Superior temporal gyrus (tissue), 1 donor: ENCODE measurements around the gene RANBP17.
"Not testable (repeated sequence)": the region's sequence is repeated elsewhere in the genome, so short reads cannot be mapped to it uniquely, and the experiment has no call there.

ENCODE experiments used
- DNase-seq: peaks from one replicate; pipeline ENCODE4 v3.0.0-alpha.2; 2016; ENCODE audit errors: extremely low spot score

Gene RANBP17

DNA sequence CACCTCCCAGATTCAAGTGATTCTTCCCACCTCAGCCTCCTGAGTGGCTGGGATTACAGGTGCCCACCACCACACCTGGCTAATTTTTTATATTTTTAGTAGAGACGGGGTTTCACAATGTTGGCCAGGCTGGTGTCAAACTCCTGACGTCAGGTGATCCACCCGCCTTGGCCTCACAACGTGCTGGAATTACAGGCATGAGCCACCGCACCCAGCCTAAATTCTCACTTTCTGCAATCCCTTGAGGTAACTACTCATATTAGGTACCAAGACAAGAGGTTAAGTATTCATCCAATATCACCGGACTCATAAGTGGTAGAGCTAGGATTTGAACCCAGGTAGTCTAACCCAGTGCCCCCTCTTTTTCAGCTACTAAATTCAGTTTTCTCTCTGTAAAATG is 436.1 kb downstream of the RANBP17 start:
- DNase-seq, result not testable (repeated sequence)

DNA sequence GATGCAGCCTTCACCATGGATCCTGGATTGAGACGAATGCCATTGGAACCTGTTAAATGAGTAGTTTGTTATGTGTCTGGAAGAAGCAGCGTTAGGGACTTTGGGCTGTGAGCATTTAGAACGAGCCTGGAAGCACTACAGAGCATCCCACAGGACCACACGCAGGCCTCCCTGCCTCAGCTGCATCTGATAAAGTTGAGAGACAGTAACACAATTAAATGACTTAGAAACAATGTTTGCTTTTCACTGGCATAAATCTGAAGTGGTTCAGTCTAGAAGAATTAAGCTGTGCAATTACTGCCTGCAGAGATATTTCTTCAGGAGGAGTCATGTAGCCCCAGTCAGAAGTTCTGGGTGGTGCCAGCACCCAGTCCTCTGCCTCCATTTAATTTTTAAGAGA is 437.4 kb downstream of the RANBP17 start:
- DNase-seq, result no peak

DNA sequence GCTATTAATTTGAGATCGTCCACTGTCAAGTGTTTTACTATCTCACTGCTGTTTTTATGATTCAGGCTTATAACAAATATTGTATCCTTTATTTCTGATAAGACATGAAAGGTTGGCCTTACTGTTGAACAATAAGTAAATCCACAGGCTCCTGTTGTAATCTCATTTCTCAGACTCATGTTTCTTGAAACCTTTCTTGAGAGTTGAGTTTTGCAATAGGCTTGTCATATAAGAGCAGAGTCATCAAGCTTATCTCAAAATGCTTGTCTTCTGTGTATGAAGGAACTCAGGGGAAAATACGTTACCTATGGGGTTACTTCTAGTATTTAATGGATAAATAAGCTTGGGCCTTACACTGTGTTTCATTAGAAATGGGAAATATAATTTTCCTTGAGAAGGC is 438.0 kb downstream of the RANBP17 start:
- DNase-seq, result no peak

DNA sequence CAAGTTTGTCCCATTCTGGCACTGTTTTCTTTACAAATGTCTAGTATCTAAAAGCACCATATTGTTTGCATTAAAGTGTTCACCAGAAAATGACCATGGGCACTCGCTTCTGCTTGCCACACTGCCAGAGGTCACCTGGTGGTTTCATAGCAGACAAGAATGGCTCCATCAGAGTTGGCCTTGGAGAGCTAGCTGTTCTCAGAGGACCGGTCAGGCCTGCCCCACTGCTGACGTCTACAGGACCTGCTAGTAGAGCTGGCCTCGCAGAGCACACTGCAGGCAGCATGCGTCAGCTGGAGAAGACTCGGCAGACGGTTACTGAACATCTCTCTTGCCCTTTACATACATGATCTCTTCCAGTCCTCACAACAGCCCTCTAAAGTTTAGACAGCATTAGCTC is 438.5 kb downstream of the RANBP17 start:
- no peak for DNase-seq

DNA sequence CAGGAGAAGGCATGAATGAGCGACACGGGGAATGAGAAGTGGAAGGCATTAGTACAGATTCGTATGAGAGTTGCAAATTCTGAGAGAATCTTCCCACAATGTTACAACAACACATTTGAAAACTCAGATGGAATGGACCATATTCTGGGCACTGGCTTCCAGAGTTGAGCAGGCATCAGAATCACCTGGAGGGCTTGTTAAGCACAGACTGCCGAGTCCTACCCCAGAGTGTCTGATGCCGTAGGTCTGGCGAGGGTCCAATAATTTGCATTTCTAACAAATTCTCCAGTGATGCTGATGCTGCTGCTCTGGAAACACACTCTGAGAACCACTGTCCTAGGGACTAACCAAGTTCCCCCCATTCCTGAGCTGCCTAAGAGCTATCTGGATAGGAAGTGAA is 444.3 kb downstream of the RANBP17 start:
- no peak for DNase-seq

DNA sequence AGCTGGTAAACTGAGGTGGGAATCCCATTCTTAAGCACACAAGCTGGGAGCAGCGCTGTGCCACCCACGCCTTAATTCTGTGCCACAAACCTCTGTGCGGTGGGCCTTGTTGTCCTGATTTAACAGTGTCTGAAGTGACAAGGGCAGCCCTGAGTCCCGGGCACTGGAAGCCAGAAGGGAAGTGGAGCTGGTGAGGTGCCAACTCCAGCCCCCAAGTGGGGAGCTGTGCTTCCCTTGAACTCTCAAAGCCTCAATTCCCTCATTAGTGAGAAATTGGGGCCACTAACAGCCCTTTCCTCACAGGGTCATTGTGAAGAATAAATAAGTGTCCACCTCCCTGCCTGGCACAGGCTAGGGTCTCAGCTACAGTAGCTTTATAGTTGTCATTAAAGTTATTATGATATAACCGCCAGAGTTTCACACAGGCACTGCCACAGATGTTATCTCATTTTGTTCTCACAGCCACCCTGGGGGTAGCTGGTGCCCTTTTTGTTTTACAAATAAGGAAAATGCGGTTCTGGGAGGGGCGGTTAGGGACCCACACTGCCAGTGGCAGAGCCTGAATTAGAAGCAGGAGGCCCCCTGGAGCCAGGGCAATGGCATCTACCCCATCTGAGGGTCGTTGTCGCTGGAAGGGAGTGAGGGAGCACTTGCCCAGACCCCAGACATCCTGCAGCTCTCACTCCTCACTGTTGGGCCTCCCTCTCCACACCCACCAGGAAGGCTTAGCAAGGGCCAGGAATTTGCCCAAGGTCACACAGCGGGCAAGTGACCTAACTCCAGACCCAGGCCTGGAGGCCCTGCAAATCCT is 445.2 kb downstream of the RANBP17 start:
- no peak for DNase-seq

DNA sequence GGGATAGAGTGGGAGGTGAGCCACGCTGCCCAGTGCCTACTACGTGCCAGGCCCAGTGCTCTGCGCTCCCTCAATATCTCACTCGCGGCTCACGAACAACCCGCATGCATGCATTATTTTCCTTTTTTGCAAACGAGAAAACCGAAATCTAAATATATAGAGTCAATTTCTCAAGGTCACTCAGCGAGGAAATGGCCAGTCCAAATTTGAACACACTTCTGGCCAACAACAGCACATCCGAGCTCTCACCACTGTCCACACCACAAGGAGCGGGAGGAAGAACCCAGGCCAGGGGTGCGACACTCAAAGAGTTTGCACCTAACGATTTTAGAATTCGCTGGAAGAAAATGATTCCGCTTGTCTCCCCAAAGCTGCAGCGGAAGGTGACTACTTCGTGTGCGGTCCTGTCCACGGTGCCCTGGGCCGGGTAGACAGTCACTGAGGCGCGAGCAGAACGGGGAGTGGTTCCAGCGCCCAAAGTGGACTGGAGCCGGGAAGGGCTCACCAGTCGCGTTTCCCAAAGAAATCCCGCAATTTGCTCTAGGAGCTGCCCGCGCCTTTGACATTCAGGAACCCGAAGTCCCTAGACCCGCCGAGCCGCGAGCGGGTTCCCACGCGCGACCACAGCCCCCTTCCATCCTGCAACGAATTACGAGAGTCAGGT is 446.1 kb downstream of the RANBP17 start:
- no peak for DNase-seq

DNA sequence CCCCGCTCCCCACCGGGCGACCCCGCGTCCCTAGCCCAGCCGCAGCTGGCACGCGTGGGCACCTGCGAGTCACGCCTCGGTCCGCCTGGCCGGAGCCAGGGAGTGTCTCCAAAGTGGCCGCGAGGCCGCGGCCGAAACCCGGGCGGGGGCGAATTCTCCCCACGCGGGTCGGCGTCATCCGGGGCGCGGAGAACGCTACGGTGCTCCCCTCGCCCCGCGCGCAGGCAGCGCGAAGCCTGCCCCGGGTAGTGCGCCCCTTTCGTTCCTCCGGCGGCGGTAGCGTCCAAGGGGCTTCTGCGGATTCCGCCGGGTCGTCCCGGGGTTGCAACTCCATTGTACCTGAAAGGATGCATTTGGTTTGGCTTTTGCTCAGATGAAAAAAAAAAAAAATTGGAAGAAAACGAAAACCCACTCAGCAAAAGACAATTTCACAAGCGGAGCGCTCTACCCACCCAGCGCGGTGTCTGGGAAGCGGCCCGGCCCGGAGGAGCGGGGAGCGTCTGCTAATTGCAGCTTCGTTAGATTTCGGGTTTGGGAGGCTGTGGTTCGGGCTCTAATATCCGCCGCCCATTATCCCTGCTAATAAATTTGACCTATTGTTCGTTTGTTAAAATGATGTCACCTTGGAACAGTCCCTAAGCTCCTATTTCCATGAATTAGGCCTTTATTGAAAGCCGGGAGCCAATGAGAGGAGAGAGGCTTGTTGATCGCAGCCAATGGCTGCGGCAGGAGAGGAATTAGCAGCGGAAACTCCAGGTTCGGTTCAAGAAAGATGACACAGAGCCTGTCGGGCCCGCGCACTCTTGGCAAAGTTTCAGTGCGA is 446.8 kb downstream of the RANBP17 start, which contains the start of gene TLX3:
Gene TLX3, plus strand, starts transcription at position 796 of the 823 bp plus-strand sequence. CDS start 118 bp downstream, outside the sequence.
- no peak for DNase-seq

DNA sequence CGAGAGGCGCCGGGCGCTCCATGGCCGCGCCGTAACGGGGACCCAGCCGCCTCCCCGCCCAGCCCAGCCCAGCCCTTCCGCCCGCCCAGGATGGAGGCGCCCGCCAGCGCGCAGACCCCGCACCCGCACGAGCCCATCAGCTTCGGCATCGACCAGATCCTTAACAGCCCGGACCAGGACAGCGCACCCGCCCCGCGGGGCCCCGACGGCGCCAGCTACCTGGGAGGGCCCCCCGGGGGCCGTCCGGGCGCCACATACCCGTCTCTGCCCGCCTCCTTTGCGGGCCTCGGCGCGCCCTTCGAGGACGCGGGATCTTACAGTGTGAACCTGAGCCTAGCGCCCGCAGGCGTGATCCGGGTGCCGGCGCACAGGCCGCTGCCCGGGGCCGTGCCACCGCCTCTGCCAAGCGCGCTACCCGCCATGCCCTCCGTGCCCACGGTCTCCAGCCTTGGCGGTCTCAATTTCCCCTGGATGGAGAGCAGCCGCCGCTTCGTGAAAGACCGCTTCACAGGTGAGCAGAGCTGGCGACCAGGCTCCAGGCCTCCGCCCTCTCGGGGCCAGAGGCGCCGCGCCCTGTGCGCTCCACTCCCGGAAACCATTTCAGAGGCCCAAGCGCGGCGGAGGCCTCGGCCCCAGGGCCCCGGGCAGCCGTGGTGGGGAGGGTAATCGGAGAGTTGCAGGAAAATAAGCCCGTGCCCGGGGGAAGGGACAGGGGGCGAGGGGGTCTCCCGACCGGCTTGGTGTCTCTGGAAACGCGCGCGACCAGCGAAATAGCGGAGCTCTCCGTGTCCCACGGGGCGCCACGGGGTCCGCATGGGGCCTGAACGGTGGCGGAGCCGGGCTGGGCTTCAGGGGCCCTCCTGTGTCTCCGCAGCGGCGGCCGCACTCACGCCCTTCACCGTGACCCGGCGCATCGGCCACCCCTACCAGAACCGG is 447.7 kb downstream of the RANBP17 start:
- no peak for DNase-seq

DNA sequence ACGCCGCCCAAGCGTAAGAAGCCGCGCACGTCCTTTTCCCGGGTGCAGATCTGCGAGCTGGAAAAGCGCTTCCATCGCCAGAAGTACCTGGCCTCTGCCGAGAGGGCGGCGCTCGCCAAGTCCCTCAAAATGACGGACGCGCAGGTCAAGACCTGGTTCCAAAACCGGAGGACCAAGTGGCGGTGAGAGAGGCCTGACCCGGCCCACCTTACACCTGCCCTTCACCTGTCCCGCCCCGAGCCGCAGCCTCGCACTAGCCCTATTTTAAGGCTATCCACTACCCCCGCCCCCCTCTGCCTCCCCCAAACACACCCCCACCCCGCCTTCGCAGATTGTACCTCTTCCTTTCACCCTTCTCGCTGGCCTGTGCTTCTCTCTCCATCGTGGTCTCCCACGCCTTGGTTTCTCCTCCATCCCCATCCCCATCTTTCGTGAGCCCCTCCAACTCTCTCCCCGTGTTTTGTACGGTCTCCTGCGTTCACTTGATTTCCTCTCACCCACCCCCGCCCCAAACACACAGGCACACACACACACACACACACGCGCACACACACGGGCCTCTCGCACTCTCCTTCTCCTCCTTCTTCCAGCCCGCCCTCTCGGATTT is 448.5 kb downstream of the RANBP17 start:
- DNase-seq, result no peak

DNA sequence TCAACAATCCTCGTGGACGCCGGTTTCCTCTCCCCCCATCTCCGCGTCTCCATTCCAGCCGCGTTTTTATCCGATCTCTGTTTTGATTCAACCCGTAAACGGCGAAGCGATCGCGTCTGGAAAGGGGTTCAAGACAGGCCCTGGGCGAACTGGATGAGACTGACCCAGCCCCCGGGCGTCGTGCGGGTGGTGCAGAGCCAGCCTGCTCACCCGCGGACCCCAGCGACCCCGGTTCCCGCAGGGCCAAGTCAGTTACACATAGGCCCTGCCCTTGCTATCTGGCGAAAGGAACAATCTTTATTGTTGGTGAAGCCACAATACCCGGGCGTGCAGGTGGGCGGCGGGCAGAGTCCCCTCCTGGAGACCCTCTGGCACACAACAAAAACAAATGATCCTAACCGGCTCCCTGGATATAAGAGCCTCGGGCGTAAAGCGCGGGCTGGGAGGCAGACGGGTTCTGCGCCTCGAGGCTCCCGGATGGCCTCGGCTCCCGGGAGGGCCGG is 449.1 kb downstream of the RANBP17 start:
- DNase-seq, result no peak

DNA sequence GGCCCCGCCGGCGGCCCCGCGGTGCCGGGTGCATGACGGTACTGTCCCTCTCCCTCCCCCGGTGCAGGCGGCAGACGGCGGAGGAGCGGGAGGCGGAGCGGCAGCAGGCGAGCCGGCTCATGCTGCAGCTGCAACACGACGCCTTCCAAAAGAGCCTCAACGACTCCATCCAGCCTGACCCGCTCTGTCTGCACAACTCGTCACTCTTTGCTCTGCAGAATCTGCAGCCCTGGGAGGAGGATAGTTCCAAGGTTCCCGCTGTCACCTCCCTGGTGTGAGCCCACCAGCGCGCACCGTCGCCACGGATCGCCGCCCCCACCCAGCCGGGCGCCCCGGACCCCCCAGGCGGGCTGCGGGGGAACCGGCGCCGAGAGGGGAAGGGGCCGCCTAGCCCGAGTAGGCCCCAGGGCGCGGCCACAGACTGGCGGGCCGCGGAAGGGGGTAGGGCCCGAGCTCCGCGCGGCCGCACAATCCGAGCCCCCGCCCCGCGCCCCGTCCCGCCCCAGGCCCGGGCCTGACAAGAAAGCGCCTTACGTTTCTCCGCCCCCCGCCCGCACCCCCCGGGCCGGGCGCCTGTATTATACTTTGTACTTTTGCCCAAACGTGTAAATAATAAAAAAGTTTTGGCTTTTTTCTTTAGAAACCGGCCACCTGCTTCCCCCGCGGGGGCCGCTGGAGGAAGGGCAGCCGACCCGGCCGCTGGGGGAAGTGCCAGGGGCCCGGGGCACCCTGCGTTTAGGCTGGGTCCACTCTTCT is 449.7 kb downstream of the RANBP17 start:
- no peak for DNase-seq

DNA sequence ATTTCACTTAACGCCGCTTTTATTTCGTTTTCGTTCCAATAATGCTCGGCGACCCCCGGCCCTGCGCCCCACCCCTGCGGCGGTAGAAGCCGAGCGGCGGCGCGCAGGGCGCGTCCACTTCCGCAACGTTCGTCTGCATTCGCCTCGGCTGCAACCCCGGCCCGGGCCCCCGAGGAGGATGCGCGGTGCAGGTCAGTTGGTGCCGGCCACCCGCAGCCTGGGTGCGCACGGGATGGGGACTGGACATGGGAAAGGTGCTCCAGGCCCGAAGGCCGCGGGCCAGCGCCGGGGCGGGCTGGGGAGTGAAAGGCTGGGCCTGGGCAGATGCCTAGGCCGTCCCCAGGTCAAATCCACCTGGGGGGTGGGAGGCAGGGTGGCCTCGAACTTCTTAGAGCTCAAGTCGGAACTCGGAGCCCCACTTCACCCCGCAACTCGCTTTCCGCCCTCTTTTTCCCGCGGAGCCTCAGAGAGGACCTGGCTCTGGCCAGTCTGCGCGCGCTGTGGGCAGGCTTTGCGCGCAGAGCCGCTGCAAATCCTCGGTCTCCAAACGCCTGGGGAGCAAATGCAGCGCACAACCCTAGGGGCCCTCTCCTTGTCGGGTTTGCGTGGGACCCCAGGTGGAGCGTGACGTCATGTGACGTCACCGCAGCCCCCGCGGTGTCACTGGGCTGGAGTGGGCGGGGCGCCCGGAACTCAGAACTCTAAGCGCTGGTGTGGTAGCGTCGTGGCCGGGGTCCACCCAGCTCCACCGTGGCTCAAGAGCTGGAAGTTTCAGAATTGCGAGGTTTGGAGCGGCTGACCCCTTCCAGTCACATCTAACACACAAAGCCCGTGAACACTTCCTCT is 450.5 kb downstream of the RANBP17 start:
- DNase-seq, result no peak

DNA sequence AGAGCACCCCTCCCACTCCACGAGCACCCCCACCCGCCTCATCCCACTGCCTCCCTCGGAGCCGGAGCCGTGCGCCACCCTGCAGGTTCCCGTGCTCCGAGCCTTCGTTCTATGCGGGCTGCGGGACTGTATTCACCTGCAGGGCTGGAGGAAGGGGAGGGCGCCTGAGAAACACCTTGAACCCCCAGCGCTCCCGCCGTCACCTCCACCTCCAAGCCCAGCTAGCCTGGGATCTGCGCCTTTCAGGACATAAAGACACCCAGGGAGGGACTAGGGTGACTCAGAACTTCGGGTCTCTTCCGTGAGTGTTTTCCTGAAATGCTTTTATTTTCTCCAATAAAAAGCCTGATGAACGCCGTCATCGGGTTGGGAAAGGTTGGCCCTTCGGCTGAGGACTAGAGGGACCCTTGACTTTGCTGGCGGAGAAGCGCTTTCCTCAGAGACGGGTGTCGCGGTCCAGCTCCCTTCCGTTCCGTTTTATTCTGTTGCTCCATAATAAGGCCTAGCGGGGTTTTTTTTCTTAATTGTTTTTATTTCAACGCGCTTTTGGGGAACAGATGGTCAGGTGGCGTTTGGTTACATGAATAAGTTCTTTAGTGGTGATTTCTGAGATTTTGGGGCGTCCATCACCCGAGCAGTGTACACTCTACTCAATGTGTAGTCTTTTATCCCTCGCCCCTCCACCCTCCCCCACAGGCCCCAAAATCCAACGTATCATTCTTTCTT is 451.8 kb downstream of the RANBP17 start:
- no peak for DNase-seq

DNA sequence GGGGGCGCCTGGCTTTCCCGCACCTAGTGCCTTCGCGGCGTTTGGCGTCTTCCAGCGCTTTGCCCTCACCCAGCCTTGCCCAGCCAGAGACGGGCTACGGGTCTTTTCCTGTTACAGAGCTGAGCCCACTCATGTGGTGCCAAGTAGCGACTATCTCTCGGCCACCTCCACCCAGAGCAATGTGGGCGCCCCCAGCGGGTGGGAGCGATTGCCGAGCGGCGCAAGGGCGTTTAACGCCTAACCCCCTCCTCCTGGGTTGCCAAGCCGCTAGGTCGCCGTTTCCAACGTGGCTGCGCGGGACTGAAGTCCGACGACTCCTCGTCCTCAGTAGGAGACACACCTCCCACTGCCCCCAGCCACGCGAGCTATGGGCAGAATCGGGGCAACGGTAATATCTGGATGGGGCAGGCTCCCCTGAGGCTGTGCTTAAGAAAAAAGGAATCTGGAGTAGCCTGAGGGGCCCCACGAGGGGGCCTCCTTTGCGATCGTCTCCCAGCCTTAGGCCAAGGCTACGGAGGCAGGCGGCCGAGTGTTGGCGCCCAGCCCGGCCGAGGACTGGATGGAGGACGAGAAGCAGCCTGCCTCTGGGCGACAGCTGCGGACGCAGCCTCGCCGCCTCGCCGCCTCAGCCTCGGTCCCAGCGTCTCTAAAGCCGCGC is 453.0 kb downstream of the RANBP17 start:
- DNase-seq, result no peak

DNA sequence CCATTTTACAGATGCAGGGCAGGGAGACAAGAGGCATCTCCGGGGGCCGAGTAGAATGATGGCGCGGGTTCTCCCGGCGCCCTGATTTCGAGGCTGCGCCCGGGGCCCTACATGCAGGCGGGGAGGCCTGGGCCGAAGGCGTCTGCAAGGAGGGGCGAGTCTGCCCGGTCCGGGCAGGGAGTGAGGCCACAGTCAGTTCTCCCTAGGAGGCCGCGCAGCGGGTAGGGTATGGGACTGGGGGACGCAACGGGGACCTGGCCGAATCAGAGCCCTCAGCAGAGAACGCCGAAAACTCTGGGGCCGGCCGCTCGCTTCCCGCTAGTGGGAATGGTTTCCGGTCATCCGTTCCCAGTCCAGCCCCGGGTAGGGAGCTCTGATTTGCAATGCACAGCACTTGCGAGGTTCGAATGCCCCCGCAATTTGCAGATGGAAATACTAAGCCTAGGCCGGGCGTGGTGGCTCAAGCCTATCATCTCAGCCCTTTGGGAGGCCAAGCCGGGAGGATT is 453.6 kb downstream of the RANBP17 start:
- no peak for DNase-seq

DNA sequence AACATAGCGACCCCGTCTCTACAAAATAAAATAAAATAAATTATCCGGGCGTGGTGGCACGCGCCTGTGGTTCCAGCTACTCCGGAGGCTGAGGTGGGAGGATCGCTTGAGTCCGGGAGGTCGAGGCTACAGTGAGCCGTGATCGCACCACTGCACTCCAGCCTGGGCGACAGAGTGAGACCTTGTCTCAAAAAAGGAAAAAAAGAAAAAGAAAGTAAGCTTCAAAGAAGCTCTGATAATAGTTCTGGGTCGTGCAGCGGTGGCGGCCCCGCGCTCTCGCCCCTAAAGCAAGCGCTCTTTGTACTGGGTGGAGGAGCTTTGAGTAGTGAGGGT is 454.1 kb downstream of the RANBP17 start:
- DNase-seq, result no peak
